DND-41 (cell line): ENCODE data around the gene ZBTB42.

Source experiments
- ATAC-seq: fragments of 200-7000 bp; cut with Tn5 transposase; 3 replicates; pipeline ENCODE4 v1.9.1; 2021; ENCODE audit warnings: low read depth; ENCODE audit not compliant: insufficient read depth
- DNase-seq: peaks from one replicate; pipeline ENCODE4 v3.0.0-alpha.2; 2020
- H2AFZ ChIP-seq: 2 replicates; pipeline ENCODE4 v1.6.0; 2012; ENCODE audit warnings: low read depth, low read length
- H3K27ac ChIP-seq: 2 replicates; pipeline ENCODE4 v1.5.1; 2012; ENCODE audit warnings: low read length, inconsistent platforms
- H3K27me3 ChIP-seq: fragments of 200-600 bp; sonication (generic); 2 replicates; pipeline ENCODE4 v1.6.0; 2012; ENCODE audit warnings: low read length, mild to moderate bottlenecking, inconsistent platforms; ENCODE audit not compliant: insufficient read depth, poor library complexity
- H3K36me3 ChIP-seq: 2 replicates; pipeline ENCODE4 v1.5.1; 2012; ENCODE audit warnings: low read length, inconsistent platforms; ENCODE audit not compliant: insufficient read depth
- H3K4me1 ChIP-seq: 2 replicates; pipeline ENCODE4 v1.5.1; 2012; ENCODE audit warnings: mild to moderate bottlenecking, low read length; ENCODE audit not compliant: insufficient read depth
- H3K4me2 ChIP-seq: 2 replicates; pipeline ENCODE4 v1.6.0; 2012; ENCODE audit warnings: mild to moderate bottlenecking, moderate library complexity, low read length, inconsistent platforms; ENCODE audit not compliant: insufficient read depth
- H3K4me3 ChIP-seq, 2 experiments: fragments of 200-600 bp in 1 of 2; shearing (Covaris generic) in 1 of 2; 2 replicates each; pipeline ENCODE4 v1.5.1; 2012 to 2016; ENCODE audit warnings: inconsistent platforms in 2 of 2, low read length in 2 of 2, mild to moderate bottlenecking in 2 of 2, low read depth in 1 of 2, moderate library complexity in 1 of 2
- H3K79me2 ChIP-seq: 2 replicates; pipeline ENCODE4 v1.6.0; 2012; ENCODE audit warnings: low read length, inconsistent platforms; ENCODE audit not compliant: insufficient read depth
- H3K9ac ChIP-seq: 2 replicates; pipeline ENCODE4 v1.6.0; 2012; ENCODE audit warnings: low read depth, mild to moderate bottlenecking, inconsistent platforms, low read length, moderate library complexity
- H3K9me3 ChIP-seq: 2 replicates; pipeline ENCODE4 v1.5.1; 2012; ENCODE audit warnings: low read length, moderate library complexity, mild to moderate bottlenecking, inconsistent platforms; ENCODE audit not compliant: insufficient read depth, severe bottlenecking
- H4K20me1 ChIP-seq: 2 replicates; pipeline ENCODE4 v1.6.0; 2012; ENCODE audit warnings: low read length; ENCODE audit not compliant: insufficient read depth
- EZH2 ChIP-seq: IDR thresholded peaks from 3 replicates; pipeline ENCODE4 v1.6.1; 2012; ENCODE audit warnings: borderline replicate concordance, low read depth, mild to moderate bottlenecking, moderate library complexity, low read length, inconsistent platforms; ENCODE audit not compliant: severe bottlenecking
- TF ChIP-seq, protein P1 (sequence below): IDR thresholded peaks from 2 replicates; pipeline ENCODE4 v1.5.1; 2012; ENCODE audit warnings: borderline replicate concordance, low read length, moderate library complexity, mild to moderate bottlenecking; ENCODE audit not compliant: poor library complexity, severe bottlenecking; ENCODE audit errors: extremely low read depth

The ZBTB42 gene

DNA sequence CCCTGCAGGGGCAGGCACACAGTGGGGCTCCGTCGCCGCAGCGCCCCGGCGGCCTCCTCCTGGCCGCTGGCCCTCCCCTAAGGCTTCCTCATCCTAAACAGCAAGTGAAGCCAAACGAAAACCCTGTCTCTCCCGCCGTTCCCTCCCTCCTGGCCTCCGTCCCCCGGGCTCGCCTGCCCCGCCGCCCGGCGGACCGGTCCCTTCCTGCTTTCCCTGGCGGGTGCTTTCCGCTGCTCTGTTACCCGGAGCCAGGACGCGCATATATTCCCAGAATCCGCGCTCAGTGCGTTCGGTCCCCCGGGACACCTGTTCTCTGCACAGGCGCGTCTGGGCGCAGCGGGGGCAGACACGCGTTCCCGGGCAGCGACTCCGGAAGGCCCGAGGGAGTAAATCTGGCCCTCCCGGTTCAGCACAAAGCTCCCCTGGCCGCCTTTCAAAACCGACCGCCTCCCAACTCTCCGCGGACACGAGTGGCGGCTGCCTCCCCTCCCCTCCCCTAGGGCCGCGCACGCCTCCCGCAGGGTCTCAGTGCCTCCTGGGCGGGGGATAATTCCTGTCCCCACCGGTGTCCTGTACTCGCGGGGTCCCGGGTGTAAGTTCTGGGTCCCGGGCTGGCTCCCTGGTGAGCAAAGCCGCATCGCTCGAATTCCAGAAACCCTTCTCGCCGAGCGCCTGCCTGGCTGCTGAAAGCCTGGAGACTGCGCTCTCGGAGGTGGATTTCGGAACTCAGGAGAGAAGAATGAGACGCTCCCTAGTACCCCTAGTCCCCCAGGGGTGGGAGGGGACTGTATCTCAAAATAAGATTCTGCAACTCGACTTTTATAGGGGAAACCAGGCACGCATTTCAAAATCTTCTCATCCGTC lies 42.8 kb downstream of the ZBTB42 start:
- Histone ChIP-seq H3K27me3 (peaks cover 6% of the 10 kb centered on the region), H2AFZ (no peak overlapping the region)

DNA sequence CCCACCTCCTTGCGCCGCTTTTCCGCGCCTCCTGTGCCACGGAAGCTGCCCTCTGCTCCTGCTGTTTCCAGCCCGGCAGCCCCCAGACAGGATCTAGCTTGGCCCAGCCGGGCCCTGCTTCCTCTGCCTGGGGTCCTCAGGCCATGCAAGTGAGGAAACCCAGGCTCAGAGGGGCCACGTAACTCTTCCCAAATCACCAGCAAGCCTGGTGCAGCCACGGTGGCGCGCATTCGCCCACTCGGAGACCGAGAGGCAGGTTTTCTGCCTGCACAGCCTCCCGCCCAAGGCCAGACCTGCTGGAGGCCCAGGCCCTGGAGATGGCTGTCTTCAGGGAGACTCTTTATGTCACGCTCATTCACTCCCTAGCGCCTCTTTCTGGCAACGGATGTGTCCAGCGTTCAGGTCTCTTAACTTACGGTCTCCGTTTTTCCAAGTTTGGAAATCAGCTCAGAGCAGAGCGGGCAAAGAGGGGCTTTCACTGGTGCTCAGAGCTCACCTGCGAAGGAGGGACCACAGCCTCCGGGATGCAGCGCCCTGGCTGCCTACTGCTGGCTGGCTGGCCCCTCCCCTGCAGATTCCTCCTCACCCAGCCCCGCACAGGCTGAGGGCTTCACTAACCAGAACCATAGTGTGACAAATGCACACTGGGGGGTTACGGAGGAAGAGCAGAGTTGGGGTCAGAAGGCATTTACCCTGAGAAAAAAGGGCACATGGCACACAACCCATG lies 43.6 kb downstream of the ZBTB42 start:
- no peaks in the 10 kb centered on the region for H3K4me1 ChIP-seq
- H3K36me3 ChIP-seq = no peaks in the 10 kb centered on the region
- H3K4me3 ChIP-seq = no peak overlapping the region
- H4K20me1 ChIP-seq = no peaks in the 10 kb centered on the region
- TF ChIP-seq, protein P1, sequence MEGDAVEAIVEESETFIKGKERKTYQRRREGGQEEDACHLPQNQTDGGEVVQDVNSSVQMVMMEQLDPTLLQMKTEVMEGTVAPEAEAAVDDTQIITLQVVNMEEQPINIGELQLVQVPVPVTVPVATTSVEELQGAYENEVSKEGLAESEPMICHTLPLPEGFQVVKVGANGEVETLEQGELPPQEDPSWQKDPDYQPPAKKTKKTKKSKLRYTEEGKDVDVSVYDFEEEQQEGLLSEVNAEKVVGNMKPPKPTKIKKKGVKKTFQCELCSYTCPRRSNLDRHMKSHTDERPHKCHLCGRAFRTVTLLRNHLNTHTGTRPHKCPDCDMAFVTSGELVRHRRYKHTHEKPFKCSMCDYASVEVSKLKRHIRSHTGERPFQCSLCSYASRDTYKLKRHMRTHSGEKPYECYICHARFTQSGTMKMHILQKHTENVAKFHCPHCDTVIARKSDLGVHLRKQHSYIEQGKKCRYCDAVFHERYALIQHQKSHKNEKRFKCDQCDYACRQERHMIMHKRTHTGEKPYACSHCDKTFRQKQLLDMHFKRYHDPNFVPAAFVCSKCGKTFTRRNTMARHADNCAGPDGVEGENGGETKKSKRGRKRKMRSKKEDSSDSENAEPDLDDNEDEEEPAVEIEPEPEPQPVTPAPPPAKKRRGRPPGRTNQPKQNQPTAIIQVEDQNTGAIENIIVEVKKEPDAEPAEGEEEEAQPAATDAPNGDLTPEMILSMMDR = no peak
- no peak for TF ChIP-seq EZH2
- H3K9me3 ChIP-seq = no peaks in the 10 kb centered on the region
- no peak overlapping the region for H3K4me2 ChIP-seq
- H3K9ac ChIP-seq = no peak overlapping the region
- ATAC-seq (no peak), DNase-seq (no peak)
- H3K79me2 ChIP-seq = no peaks in the 10 kb centered on the region
- no peak overlapping the region for H2AFZ ChIP-seq
- no peak overlapping the region for H3K27ac ChIP-seq
- H3K27me3 ChIP-seq = peaks cover 6% of the 10 kb centered on the region

More for the DNA sequence above, 42.8 kb downstream of the ZBTB42 start:
- Histone ChIP-seq H3K4me2 (no peak overlapping the region), H3K4me3 (no peak overlapping the region), H4K20me1 (no peaks in the 10 kb centered on the region), H3K36me3 (no peaks in the 10 kb centered on the region), H3K79me2 (no peaks in the 10 kb centered on the region), H3K9me3 (no peaks in the 10 kb centered on the region), H3K27ac (no peak overlapping the region), H3K9ac (no peak overlapping the region), H3K4me1 (no peaks in the 10 kb centered on the region)
- no peak for DNase-seq
- ATAC-seq = no peak
- TF ChIP-seq, protein P1 = no peak
- TF ChIP-seq EZH2 = no peak

DNA sequence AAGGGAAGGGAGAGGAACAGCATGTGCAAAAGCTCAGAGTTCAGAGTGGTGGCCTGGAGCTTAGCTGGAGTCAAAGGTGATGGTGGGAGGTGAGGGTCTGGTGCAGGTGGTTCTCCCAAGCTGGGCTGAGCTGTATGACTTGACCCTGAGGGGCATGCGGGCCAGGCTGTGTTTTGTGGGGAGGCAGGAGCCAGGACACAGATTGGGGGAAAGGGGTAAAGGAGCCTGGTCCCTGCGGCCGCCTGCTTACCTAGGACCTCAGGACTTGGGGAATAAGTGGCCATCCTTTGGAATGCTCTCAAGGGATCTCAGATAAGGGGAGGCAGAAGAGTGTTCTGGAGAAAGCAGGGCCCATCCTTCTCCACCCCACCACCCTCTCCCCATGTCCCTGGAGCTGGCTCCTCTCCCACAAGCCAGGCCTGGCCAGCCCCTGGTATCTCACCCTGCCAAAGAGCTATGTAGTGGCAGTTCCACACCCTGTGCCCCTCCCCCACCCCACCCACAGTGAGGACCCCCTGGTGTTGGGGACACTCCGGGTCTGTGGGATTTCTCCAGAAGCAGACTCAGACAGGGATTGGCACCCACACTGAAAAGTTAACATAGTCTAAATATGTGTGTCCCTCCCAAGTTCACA lies 44.2 kb downstream of the ZBTB42 start:
- TF ChIP-seq EZH2 = no peak
- TF ChIP-seq, protein P1 = no peak
- DNase-seq (no peak), ATAC-seq (no peak)
- H3K4me1 ChIP-seq = no peaks in the 10 kb centered on the region
- H3K9me3 ChIP-seq = no peaks in the 10 kb centered on the region
- no peaks in the 10 kb centered on the region for H3K79me2 ChIP-seq
- no peak overlapping the region for H3K9ac ChIP-seq
- no peak overlapping the region for H3K4me3 ChIP-seq
- H2AFZ ChIP-seq = no peak overlapping the region
- no peak overlapping the region for H3K27ac ChIP-seq
- H3K4me2 ChIP-seq = no peak overlapping the region
- no peaks in the 10 kb centered on the region for H4K20me1 ChIP-seq
- H3K36me3 ChIP-seq = no peaks in the 10 kb centered on the region
- peaks cover 6% of the 10 kb centered on the region for H3K27me3 ChIP-seq
